AG09309 (cell line): ENCODE data around the gene CARS1.

ENCODE experiments used
- DNase-seq: peaks from one replicate; pipeline ENCODE4 v3.0.0-alpha.2; 2010; ENCODE audit warnings: low read depth
- H3K4me3 ChIP-seq: 2 replicates; pipeline ENCODE4 v1.5.1; 2011; ENCODE audit warnings: mild to moderate bottlenecking, low read depth, low read length, moderate library complexity; ENCODE audit not compliant: control insufficient read depth
- CTCF ChIP-seq: IDR thresholded peaks from 2 replicates; pipeline ENCODE4 v1.5.1; 2011; ENCODE audit warnings: mild to moderate bottlenecking, low read depth, low read length, inconsistent platforms; ENCODE audit not compliant: insufficient read depth, control insufficient read depth; ENCODE audit errors: missing control alignments

CARS1 gene

GRCh38 chr11:3010004-3010403 lies 47.2 kb downstream of the CARS1 start:
- H3K4me3 ChIP-seq: no peak overlapping the region
- no peak for TF ChIP-seq CTCF

GRCh38 chr11:3009481-3009880 lies 47.7 kb downstream of the CARS1 start:
- H3K4me3 ChIP-seq: no peak overlapping the region
- no peak for TF ChIP-seq CTCF
- no peak for DNase-seq

More at GRCh38 chr11:3010004-3010403, 47.2 kb downstream of the CARS1 start:
- DNase-seq: no peak

GRCh38 chr11:3008746-3009336 lies 48.4 kb downstream of the CARS1 start:
- no peak for DNase-seq
- no peak for TF ChIP-seq CTCF
- no peak overlapping the region for H3K4me3 ChIP-seq

GRCh38 chr11:3007404-3008010 lies 49.7 kb downstream of the CARS1 start:
- no peak for DNase-seq
- no peak for TF ChIP-seq CTCF
- no peak overlapping the region for H3K4me3 ChIP-seq

GRCh38 chr11:3006505-3007260 lies 50.5 kb downstream of the CARS1 start:
- TF ChIP-seq CTCF: no peak
- no peak overlapping the region for H3K4me3 ChIP-seq
- no peak for DNase-seq

GRCh38 chr11:3004481-3004880 lies 52.7 kb downstream of the CARS1 start:
- no peak for TF ChIP-seq CTCF
- H3K4me3 ChIP-seq: no peak overlapping the region
- DNase-seq: no peak
